Ovary (tissue), 3 donors: ENCODE results near the gene SLC26A2.

Source experiments
- POLR2A ChIP-seq: fragments of 450-650 bp; IDR thresholded peaks from one replicate; pipeline ENCODE4 v1.6.1; 2017; ENCODE audit warnings: antibody characterized with exemption, mild to moderate bottlenecking, moderate library complexity
- TF ChIP-seq, protein P1 (sequence below), 3 donors: fragments of 450-650 bp in 2 of 3; fragments of 200-600 bp in 1 of 3; IDR thresholded peaks; one replicate each; pipeline versions ENCODE4 v1.5.1 to v1.8.0; 2016 to 2022; ENCODE audit warnings: antibody characterized with exemption in 3 of 3, mild to moderate bottlenecking in 1 of 3
- donor health status: DM: no; HTN: no; CAD: no.

GRCh38 chr5:149957855-149958254 is 2.7 kb upstream of the SLC26A2 start:
- TF ChIP-seq, protein P1, sequence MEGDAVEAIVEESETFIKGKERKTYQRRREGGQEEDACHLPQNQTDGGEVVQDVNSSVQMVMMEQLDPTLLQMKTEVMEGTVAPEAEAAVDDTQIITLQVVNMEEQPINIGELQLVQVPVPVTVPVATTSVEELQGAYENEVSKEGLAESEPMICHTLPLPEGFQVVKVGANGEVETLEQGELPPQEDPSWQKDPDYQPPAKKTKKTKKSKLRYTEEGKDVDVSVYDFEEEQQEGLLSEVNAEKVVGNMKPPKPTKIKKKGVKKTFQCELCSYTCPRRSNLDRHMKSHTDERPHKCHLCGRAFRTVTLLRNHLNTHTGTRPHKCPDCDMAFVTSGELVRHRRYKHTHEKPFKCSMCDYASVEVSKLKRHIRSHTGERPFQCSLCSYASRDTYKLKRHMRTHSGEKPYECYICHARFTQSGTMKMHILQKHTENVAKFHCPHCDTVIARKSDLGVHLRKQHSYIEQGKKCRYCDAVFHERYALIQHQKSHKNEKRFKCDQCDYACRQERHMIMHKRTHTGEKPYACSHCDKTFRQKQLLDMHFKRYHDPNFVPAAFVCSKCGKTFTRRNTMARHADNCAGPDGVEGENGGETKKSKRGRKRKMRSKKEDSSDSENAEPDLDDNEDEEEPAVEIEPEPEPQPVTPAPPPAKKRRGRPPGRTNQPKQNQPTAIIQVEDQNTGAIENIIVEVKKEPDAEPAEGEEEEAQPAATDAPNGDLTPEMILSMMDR (IDR thresholded peaks at IDR 0.05), result no peak
- TF ChIP-seq POLR2A, result no peak
